HCT116 (cell line): Measurements from ENCODE around the gene ZNF516. TPM values are rescaled to one million over a fixed set of nuclear protein-coding genes. Genes with fewer than 3 reads are reported as not detected.

Experiments used
- ATAC-seq: fragments of 200-7000 bp; cut with Tn5 transposase; 2 replicates; pipeline ENCODE4 v1.9.1; 2020; ENCODE audit warnings: mild to moderate bottlenecking, moderate library complexity
- BruUV-seq: library from RNA; stranded (reverse); fragments of 400-500 nt; replicated peaks from 2 replicates; lab custom pipeline; 2021; lab: Mats Ljungman, UMichigan
- CTCF ChIA-PET: fragments of 300-600 bp; sonication (Branson Sonifier 250); formaldehyde crosslinking; loops from one replicate; lab custom pipeline; 2021; ENCODE audit warnings: antibody characterized with exemption; lab: Charles Lee
- POLR2A ChIA-PET: fragments of 300-600, 350-600 bp; sonication (Branson Sonifier 250); formaldehyde crosslinking; loops from one replicate; lab custom pipeline; 2021; ENCODE audit warnings: antibody characterized with exemption; lab: Charles Lee
- RAD21 ChIA-PET, 2 experiments: fragments of 300-600 bp; sonication (Branson Sonifier 250); formaldehyde crosslinking; loops; one replicate each; lab custom pipeline; 2023; ENCODE audit warnings: low total read pairs in 2 of 2; ENCODE audit not compliant: uncharacterized antibody in 2 of 2, unreplicated experiment in 2 of 2, low non-redundant PET in 1 of 2; lab: Charles Lee
- DNase-seq: peaks from one replicate; pipeline ENCODE4 v3.0.0-alpha.2; 2010; ENCODE audit warnings: low read depth, low spot score
- H2AFZ ChIP-seq: fragments of 200-600 bp; shearing (Covaris generic), sonication (generic); 2 replicates; pipeline ENCODE4 v1.6.1; 2017; ENCODE audit warnings: low read depth, mixed run types, mixed read lengths, antibody characterized with exemption, low read length; ENCODE audit not compliant: poor library complexity, severe bottlenecking
- H3K27ac ChIP-seq: 2 replicates; pipeline ENCODE4 v1.5.1; 2012; ENCODE audit warnings: low read depth, low read length
- H3K27me3 ChIP-seq: fragments of 200-600 bp; sonication (generic); 2 replicates; pipeline ENCODE4 v1.6.1; 2016; ENCODE audit warnings: mixed run types, low read length, mixed read lengths; ENCODE audit not compliant: insufficient read depth
- H3K36me3 ChIP-seq, 2 experiments: fragments of 200-500 bp in 1 of 2; fragments of 200-600 bp in 1 of 2; sonication (Bioruptor generic) in 1 of 2; sonication (generic) in 1 of 2; 2 replicates each; pipeline versions ENCODE4 v1.5.1 to v1.6.1; 2014 to 2016; ENCODE audit warnings: low read length in 2 of 2, inconsistent platforms in 1 of 2, mixed read lengths in 1 of 2, mixed run types in 1 of 2; ENCODE audit not compliant: insufficient read depth in 2 of 2, control insufficient read depth in 1 of 2
- H3K4me1 ChIP-seq, 2 experiments: fragments of 200-600 bp in 1 of 2; sonication (generic) in 1 of 2; 2 replicates each; pipeline versions ENCODE4 v1.5.1 to v1.6.1; 2012 to 2017; ENCODE audit warnings: low read length in 2 of 2, inconsistent platforms in 1 of 2, mild to moderate bottlenecking in 1 of 2, mixed read lengths in 1 of 2, mixed run types in 1 of 2, moderate library complexity in 1 of 2; ENCODE audit not compliant: insufficient read depth in 2 of 2, control insufficient read depth in 1 of 2
- H3K4me2 ChIP-seq: fragments of 200-600 bp; sonication (generic); 2 replicates; pipeline ENCODE4 v1.6.1; 2017; ENCODE audit warnings: mixed run types, low read length, mixed read lengths
- H3K4me3 ChIP-seq, 2 experiments: fragments of 200-600 bp in 1 of 2; sonication (generic) in 1 of 2; replicated peaks in 1 of 2; 2 replicates each; pipeline ENCODE4 v1.5.1; 2011 to 2016; ENCODE audit warnings: low read length in 2 of 2, control low read depth in 1 of 2, low read depth in 1 of 2, mild to moderate bottlenecking in 1 of 2, mixed read lengths in 1 of 2, mixed run types in 1 of 2
- H3K79me2 ChIP-seq: fragments of 200-600 bp; sonication (generic); 2 replicates; pipeline ENCODE4 v1.6.1; 2017; ENCODE audit warnings: mild to moderate bottlenecking, mixed run types, low read length, moderate library complexity, mixed read lengths; ENCODE audit not compliant: insufficient read depth
- H3K9ac ChIP-seq: fragments of 200-600 bp; sonication (generic); 2 replicates; pipeline ENCODE4 v1.6.1; 2016; ENCODE audit warnings: low read length, mixed read lengths
- H3K9me2 ChIP-seq: fragments of 200-600 bp; sonication (generic), shearing (Covaris generic); 2 replicates; pipeline ENCODE4 v1.6.1; 2017; ENCODE audit warnings: mixed run types, mild to moderate bottlenecking, moderate library complexity; ENCODE audit not compliant: insufficient read depth
- H3K9me3 ChIP-seq, 2 experiments: fragments of 200-500 bp in 1 of 2; fragments of 200-600 bp in 1 of 2; sonication (Bioruptor generic) in 1 of 2; sonication (generic) in 1 of 2; 2 replicates each; pipeline ENCODE4 v1.6.1; 2014 to 2017; ENCODE audit warnings: low read length in 2 of 2, mixed read lengths in 2 of 2, inconsistent platforms in 1 of 2, low read depth in 1 of 2, mild to moderate bottlenecking in 1 of 2, mixed run types in 1 of 2, moderate library complexity in 1 of 2; ENCODE audit not compliant: control insufficient read depth in 1 of 2, insufficient read depth in 1 of 2
- H4K20me1 ChIP-seq: fragments of 200-600 bp; sonication (generic), shearing (Covaris generic); 2 replicates; pipeline ENCODE4 v1.6.1; 2017; ENCODE audit warnings: mixed run types, mild to moderate bottlenecking, moderate library complexity; ENCODE audit not compliant: insufficient read depth
- CEBPB ChIP-seq: IDR thresholded peaks from 2 replicates; pipeline ENCODE4 v1.6.1; 2012; ENCODE audit warnings: low read depth
- CTCF ChIP-seq, 3 experiments: fragments of 200-600 bp in 1 of 3; sonication (generic) in 1 of 3; IDR thresholded peaks in 2 of 3; conservative IDR thresholded peaks in 1 of 3; 2 replicates each; pipeline ENCODE4 v1.5.1; 2012 to 2017; ENCODE audit warnings: low read depth in 2 of 3, low read length in 2 of 3, antibody characterized with exemption in 1 of 3, borderline replicate concordance in 1 of 3, control low read depth in 1 of 3, mild to moderate bottlenecking in 1 of 3, mixed read lengths in 1 of 3, mixed run types in 1 of 3, moderate library complexity in 1 of 3; ENCODE audit not compliant: insufficient read depth in 1 of 3
- EZH2 ChIP-seq: fragments of 200-600 bp; sonication (generic); IDR thresholded peaks from 2 replicates; pipeline ENCODE4 v1.6.1; 2017; ENCODE audit warnings: antibody characterized with exemption, mixed run types
- FOSL1 ChIP-seq: IDR thresholded peaks from 2 replicates; pipeline ENCODE4 v1.6.1; 2012; ENCODE audit warnings: low read depth
- JUND ChIP-seq: IDR thresholded peaks from 2 replicates; pipeline ENCODE4 v1.6.1; 2012
- MAX ChIP-seq: IDR thresholded peaks from 2 replicates; pipeline ENCODE4 v1.6.1; 2012
- POLR2A ChIP-seq: IDR thresholded peaks from 2 replicates; pipeline ENCODE4 v1.7.0; 2011; ENCODE audit warnings: borderline replicate concordance; ENCODE audit not compliant: insufficient read depth, insufficient read length; ENCODE audit errors: extremely low read depth
- POLR2AphosphoS5 ChIP-seq: IDR thresholded peaks from 2 replicates; pipeline ENCODE4 v1.6.1; 2011; ENCODE audit warnings: mild to moderate bottlenecking, low read depth, low read length, moderate library complexity
- RAD21 ChIP-seq: IDR thresholded peaks from 2 replicates; pipeline ENCODE4 v1.6.1; 2012; ENCODE audit warnings: low read depth, mild to moderate bottlenecking
- REST ChIP-seq: IDR thresholded peaks from 2 replicates; pipeline ENCODE4 v1.6.1; 2012; ENCODE audit warnings: low read depth
- SP1 ChIP-seq: IDR thresholded peaks from 2 replicates; pipeline ENCODE4 v1.6.1; 2012; ENCODE audit warnings: low read depth
- TCF7L2 ChIP-seq: IDR thresholded peaks from 2 replicates; pipeline ENCODE4 v1.7.0; 2011; ENCODE audit warnings: borderline replicate concordance, inconsistent platforms; ENCODE audit not compliant: insufficient read depth, insufficient read length; ENCODE audit errors: extremely low read depth
- YY1 ChIP-seq: IDR thresholded peaks from 2 replicates; pipeline ENCODE4 v1.6.1; 2011; ENCODE audit warnings: low read length, low read depth, moderate library complexity, mild to moderate bottlenecking; ENCODE audit not compliant: insufficient replicate concordance; ENCODE audit errors: extremely low read depth
- ZFX ChIP-seq: fragments of 450-650 bp; IDR thresholded peaks from 2 replicates; pipeline ENCODE4 v1.6.1; 2017
- ZNF274 ChIP-seq: fragments of 200-500 bp; sonication (Bioruptor generic); IDR thresholded peaks from 2 replicates; pipeline ENCODE4 v1.6.1; 2014; ENCODE audit warnings: mild to moderate bottlenecking, low read depth, low read length, inconsistent platforms
- intact Hi-C: fragments of 100-400 bp; cut with micrococcal nuclease; formaldehyde crosslinking; loops from 2 replicates; pipeline ENCODE4 v1.10.0; 2022
- total RNA-seq: library from RNA; stranded (reverse); gene quantifications from one replicate; pipeline ENCODE4 v1.2.1, GENCODE V29; 2021; ENCODE audit not compliant: unreplicated experiment

The ZNF516 gene
- total RNA-seq, 1 experiment from 2014 or later: 32.0 TPM

- Histone ChIP-seq H2AFZ (no peak overlapping the region), H3K79me2 (0 out of 2 replicates have a peak, but pooled peaks cover 5% of the 10 kb centered on the region), H3K27me3 (no peaks in the 10 kb centered on the region), H3K9ac (no peak overlapping the region), H3K9me2 (no peaks in the 10 kb centered on the region), H3K36me3 (no peaks in the 10 kb centered on the region), H3K9me3 (no peaks in the 10 kb centered on the region), H3K27ac (no peak overlapping the region), H3K4me3 (no peak overlapping the region), H3K4me2 (no peak overlapping the region), H3K4me1 (no peaks in the 10 kb centered on the region), H4K20me1 (no peaks in the 10 kb centered on the region)
- no peak for TF ChIP-seq TCF7L2
- no peak for TF ChIP-seq ZFX
- TF ChIP-seq SP1: no peak
- TF ChIP-seq FOSL1: no peak
- TF ChIP-seq POLR2A: no peak
- no peak for TF ChIP-seq CTCF (IDR thresholded peaks at IDR 0.05 in 2 of 3, conservative IDR thresholded peaks at IDR 0.05 in 1 of 3; ENCODE audit: borderline replicate concordance in 1 of 3, insufficient read depth in 1 of 3, low read depth in 2 of 3, low read length in 2 of 3)
- TF ChIP-seq RAD21: no peak
- no peak for TF ChIP-seq EZH2
- TF ChIP-seq YY1: no peak
- no peak for TF ChIP-seq ZNF274
- no peak for TF ChIP-seq REST
- TF ChIP-seq CEBPB: no peak
- no peak for TF ChIP-seq MAX
- no peak for TF ChIP-seq JUND
- TF ChIP-seq POLR2AphosphoS5: no peak
- intact Hi-C loops: no loop called here
- CTCF ChIA-PET: no interaction called here
- RAD21 ChIA-PET: no interaction called here
- no TSS peak for BruUV-seq
- POLR2A ChIA-PET: no interaction called here
- no peak for ATAC-seq
- no peak for DNase-seq
These were observed 89.8 kb downstream of the ZNF516 start for GRCh38 chr18:76405280-76405679.
